GM23338 (cell line): Measurements from ENCODE around the gene SARDH.

ENCODE experiments used
- CREB1 ChIP-seq: fragments of 250-450 bp; sonication (Bioruptor Pico); IDR thresholded peaks from 2 replicates; pipeline ENCODE4 v1.5.0; 2020; ENCODE audit warnings: low read depth, mild to moderate bottlenecking, moderate library complexity
- CTCF ChIP-seq, 2 experiments: fragments of 200-600 bp in 1 of 2; sonication (generic) in 1 of 2; conservative IDR thresholded peaks; 2 replicates each; pipeline versions ENCODE4 v1.5.1 to v1.6.1; 2016 to 2017; ENCODE audit warnings: antibody characterized with exemption in 2 of 2, low read depth in 2 of 2, mild to moderate bottlenecking in 2 of 2, moderate library complexity in 1 of 2
- EZH2 ChIP-seq: fragments of 200-600 bp; sonication (generic); IDR thresholded peaks from one replicate; pipeline ENCODE4 v1.8.0; 2017; ENCODE audit warnings: antibody characterized with exemption, mild to moderate bottlenecking, low read depth; ENCODE audit not compliant: unreplicated experiment
- POLR2AphosphoS5 ChIP-seq: IDR thresholded peaks from 2 replicates; pipeline ENCODE4 v1.6.1; 2016; ENCODE audit warnings: antibody characterized with exemption, low read depth
- ZNF331 ChIP-seq: fragments of 250-450 bp; sonication (Bioruptor Pico); IDR thresholded peaks from 2 replicates; pipeline ENCODE4 v1.5.0; 2020; ENCODE audit warnings: low read depth, mild to moderate bottlenecking, moderate library complexity
- ZNF462 ChIP-seq: fragments of 250-450 bp; sonication (Bioruptor Pico); IDR thresholded peaks from 2 replicates; pipeline ENCODE4 v1.5.0; 2020; ENCODE audit warnings: mild to moderate bottlenecking, moderate library complexity

- TF ChIP-seq CTCF (conservative IDR thresholded peaks at IDR 0.05; ENCODE audit: low read depth in 2 of 2) (no peak), POLR2AphosphoS5 (no peak), EZH2 (no peak), ZNF331 (CRISPR knock-in tag) (no peak), CREB1 (CRISPR knock-in tag) (no peak), ZNF462 (CRISPR knock-in tag) (no peak)
Measured at GRCh38 chr9:133767008-133767407, 28.9 kb upstream of the SARDH start.
